B cell (primary cell): ENCODE measurements around the gene C14orf39.
"Not testable (repeated sequence)": the region's sequence is repeated elsewhere in the genome, so short reads cannot be mapped to it uniquely, and the experiment has no call there.

Experiments used
- CTCF ChIP-seq: fragments of 200-600 bp; IDR thresholded peaks from one replicate; pipeline ENCODE4 v1.8.0; 2022; ENCODE audit warnings: antibody characterized with exemption, mild to moderate bottlenecking
- EZH2 ChIP-seq: IDR thresholded peaks from 2 replicates; pipeline ENCODE4 v1.6.1; 2012; ENCODE audit warnings: borderline replicate concordance, low read depth, mild to moderate bottlenecking, moderate library complexity, low read length; ENCODE audit not compliant: insufficient read depth, poor library complexity, severe bottlenecking

DNA sequence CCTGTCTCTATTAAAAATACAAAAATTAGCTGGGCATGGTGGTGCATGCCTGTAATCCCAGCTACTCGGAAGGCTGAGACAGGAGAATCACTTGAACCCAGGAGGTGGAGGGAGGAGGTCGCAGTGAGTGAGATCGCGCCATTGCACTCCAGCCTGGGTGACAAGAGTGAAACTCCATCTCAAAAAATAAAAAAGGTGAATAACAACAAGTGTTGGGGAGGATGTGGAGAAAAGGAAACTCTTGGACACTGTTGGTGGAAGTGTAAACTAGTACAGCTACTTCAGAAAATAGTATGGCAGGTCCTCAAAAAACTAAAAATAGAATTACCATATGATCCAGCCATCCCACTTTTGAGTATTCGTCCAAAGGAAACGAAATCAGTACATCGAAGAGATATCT, 5.6 kb downstream of the C14orf39 start:
- not testable (repeated sequence) for TF ChIP-seq CTCF, EZH2
